Upper lobe of right lung (tissue), 1 donor: ENCODE measurements around the gene TANGO2. TPM values are rescaled to one million over a fixed set of nuclear protein-coding genes. Genes with fewer than 3 reads are reported as not detected.

Experiments
- ATAC-seq: fragments of 200-7000 bp; cut with Tn5 transposase; one replicate; pipeline ENCODE4 v1.9.1; 2020; ENCODE audit warnings: mild to moderate bottlenecking, moderate library complexity
- DNase-seq: peaks from one replicate; pipeline ENCODE4 v3.0.0-alpha.2; 2020
- H3K27ac ChIP-seq: fragments of 200-600 bp; one replicate; pipeline ENCODE4 v1.8.0; 2022
- H3K27me3 ChIP-seq: fragments of 200-600 bp; one replicate; pipeline ENCODE4 v1.8.0; 2022; ENCODE audit warnings: mild to moderate bottlenecking
- H3K36me3 ChIP-seq: fragments of 200-600 bp; one replicate; pipeline ENCODE4 v1.8.0; 2022
- H3K4me1 ChIP-seq: fragments of 200-600 bp; one replicate; pipeline ENCODE4 v1.8.0; 2022
- H3K4me3 ChIP-seq: fragments of 200-600 bp; one replicate; pipeline ENCODE4 v1.8.0; 2022; ENCODE audit warnings: mild to moderate bottlenecking
- H3K9me3 ChIP-seq: fragments of 200-600 bp; one replicate; pipeline ENCODE4 v1.8.0; 2022
- intact Hi-C: fragments of 100-400 bp; cut with DNase I; formaldehyde crosslinking; loops from one replicate; pipeline ENCODE4 v1.11.0; 2022
- total RNA-seq: library from RNA; stranded (reverse); fragmentation: NEBNext Ultra II Directional; extraction: Animal tissue kit (Norgen Biotek cat#: 25700); gene quantifications from one replicate; pipeline ENCODE4 v1.2.1, GENCODE V29; 2021
- TF ChIP-seq, protein P1 (sequence below): fragments of 200-600 bp; IDR thresholded peaks from one replicate; pipeline ENCODE4 v1.8.0; 2022; ENCODE audit warnings: antibody characterized with exemption
- donor health status: DM: no; HTN: yes; CAD: no; lungs with severe emphysema.

The TANGO2 gene
- total RNA-seq, 1 donor from 2014 or later = 37.8 TPM

DNA sequence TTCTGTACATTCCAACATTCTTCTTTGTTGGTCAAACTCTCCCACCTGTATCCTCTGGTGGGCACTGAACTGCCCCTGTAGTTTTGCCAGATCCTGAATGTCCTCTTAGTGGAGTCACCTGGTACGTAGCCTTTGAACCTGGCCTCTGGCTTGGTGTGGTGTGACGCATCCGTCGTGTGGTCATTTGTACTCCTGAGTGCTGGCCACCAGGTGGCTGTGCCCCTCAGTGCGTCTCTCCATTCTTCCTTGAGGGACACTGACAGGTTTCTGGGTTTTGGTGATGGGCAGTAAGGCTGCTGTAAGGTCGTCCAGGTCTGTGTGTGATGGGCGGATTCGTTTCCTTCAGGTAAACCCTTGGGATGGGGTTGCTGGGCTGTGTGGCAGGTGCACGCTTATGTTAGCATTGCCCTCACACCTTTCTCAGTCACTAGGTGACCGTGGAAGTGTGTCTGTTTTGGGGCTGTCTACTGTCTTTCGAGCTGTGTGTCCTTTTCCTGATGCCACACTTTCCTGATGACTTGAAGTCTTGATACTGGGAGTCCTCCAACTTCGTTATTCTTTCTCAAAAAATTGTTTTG lies 81.4 kb downstream of the TANGO2 start:
- Histone ChIP-seq H3K9me3 (no peaks in the 10 kb centered on the region), H3K4me1 (no peaks in the 10 kb centered on the region), H3K36me3 (peaks cover 86% of the 10 kb centered on the region), H3K27me3 (no peaks in the 10 kb centered on the region), H3K27ac (no peak overlapping the region), H3K4me3 (no peak overlapping the region)
- intact Hi-C loops = no loop called here
- ATAC-seq = no peak
- no peak for DNase-seq
- TF ChIP-seq, protein P1, sequence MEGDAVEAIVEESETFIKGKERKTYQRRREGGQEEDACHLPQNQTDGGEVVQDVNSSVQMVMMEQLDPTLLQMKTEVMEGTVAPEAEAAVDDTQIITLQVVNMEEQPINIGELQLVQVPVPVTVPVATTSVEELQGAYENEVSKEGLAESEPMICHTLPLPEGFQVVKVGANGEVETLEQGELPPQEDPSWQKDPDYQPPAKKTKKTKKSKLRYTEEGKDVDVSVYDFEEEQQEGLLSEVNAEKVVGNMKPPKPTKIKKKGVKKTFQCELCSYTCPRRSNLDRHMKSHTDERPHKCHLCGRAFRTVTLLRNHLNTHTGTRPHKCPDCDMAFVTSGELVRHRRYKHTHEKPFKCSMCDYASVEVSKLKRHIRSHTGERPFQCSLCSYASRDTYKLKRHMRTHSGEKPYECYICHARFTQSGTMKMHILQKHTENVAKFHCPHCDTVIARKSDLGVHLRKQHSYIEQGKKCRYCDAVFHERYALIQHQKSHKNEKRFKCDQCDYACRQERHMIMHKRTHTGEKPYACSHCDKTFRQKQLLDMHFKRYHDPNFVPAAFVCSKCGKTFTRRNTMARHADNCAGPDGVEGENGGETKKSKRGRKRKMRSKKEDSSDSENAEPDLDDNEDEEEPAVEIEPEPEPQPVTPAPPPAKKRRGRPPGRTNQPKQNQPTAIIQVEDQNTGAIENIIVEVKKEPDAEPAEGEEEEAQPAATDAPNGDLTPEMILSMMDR = no peak

DNA sequence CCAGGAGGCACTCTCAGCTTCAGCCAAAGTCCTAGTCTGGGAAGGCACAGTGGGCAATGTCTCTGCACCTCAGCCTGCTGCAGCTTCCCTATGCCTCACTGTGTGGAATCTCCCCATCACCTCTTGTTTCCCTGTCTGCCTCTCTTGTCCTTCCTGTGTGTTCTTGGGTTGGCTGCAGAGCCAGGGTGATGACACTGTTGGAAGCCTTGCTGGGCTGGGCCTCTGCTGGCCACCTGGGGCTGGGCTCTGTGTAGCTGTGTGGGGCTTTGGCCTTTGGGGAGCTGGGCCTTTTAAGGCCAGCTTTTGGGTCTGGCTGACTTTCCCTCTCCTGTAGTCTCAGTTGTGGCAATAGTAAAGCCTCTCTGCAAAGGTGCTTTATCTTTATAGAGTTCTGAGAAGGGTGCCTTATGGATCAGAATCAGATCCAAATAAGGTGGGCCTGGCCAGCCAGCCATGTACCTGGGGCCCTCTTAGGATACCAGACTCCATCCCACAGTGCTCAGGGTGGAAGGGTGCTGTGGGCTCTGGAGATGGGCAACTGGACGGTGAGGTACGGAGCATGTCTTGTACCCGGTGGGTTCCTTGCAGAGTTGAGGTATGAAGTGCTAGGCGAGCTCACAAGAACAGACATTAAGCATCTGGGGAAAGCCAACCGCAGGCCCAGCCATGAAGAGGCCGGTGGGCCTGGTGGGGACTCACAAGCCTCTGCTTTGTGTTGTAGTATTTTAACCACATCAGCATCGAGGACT lies 84.7 kb downstream of the TANGO2 start:
- Histone ChIP-seq H3K27ac (no peak overlapping the region), H3K27me3 (no peaks in the 10 kb centered on the region), H3K4me3 (no peak overlapping the region), H3K36me3 (peaks cover 87% of the 10 kb centered on the region), H3K9me3 (no peaks in the 10 kb centered on the region), H3K4me1 (no peaks in the 10 kb centered on the region)
- TF ChIP-seq, protein P1 = no peak
- DNase-seq (no peak), ATAC-seq (no peak)
- intact Hi-C loops = no loop called here

DNA sequence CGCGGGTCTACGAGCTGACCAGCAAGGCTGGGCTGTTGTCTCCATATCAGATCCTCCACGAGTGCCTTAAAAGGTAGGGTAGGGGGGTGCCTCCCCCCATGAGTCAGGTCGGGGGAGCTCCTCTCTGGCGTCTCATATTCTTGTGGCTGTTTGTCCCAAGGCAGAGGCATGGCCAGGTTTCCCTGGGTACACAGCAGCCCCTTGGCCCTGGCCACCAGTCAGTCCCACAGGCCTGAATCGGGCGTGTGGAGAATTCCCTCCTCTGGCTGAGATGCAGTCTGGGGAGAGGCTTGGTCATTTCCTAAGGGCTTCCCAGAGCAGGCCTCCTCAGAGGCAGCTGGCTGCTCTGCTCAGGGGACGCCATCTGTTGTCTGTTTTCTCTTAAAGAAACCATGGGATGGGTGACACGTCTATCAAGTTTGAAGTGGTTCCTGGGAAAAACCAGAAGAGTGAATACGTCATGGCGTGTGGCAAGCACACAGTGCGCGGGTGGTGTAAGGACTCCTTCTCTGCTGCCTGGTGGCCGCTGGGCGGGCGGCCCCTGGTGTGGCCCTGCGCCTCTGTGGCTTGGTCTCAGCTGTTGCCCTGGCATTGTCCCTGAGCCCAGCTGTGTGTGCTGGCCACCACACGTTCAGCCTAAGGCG lies 85.4 kb downstream of the TANGO2 start:
- intact Hi-C loops = no loop called here
- H3K9me3 ChIP-seq = no peaks in the 10 kb centered on the region
- TF ChIP-seq, protein P1 = no peak
- ATAC-seq = no peak
- no peak overlapping the region for H3K27ac ChIP-seq
- H3K36me3 ChIP-seq = peaks cover 88% of the 10 kb centered on the region
- DNase-seq = no peak
- H3K4me3 ChIP-seq = no peak overlapping the region
- no peaks in the 10 kb centered on the region for H3K27me3 ChIP-seq
- H3K4me1 ChIP-seq = no peaks in the 10 kb centered on the region

DNA sequence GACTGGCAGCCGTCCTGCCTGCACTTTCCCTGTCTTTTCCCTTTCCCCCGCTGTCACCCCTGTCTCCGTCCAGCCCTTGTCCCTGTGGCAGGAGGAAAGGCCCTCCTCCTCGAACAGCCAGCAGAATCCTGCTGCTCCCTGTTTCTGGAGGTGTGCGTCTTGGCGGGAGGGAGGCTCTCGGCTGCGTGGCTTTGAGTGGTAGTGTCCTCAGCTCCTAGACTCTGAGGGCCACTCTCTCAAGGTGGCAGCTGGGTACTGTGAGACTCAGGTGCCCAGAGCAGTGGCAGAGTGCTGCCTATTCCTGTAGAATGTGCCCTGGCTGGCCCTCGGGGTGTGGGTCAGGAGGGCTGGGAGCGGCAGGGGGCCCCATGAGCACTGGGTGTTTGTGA lies 85.9 kb downstream of the TANGO2 start:
- no peak for DNase-seq
- no peaks in the 10 kb centered on the region for H3K4me1 ChIP-seq
- no peak overlapping the region for H3K4me3 ChIP-seq
- TF ChIP-seq, protein P1 = no peak
- H3K36me3 ChIP-seq = peaks cover 85% of the 10 kb centered on the region
- intact Hi-C loops = no loop called here
- H3K9me3 ChIP-seq = no peaks in the 10 kb centered on the region
- no peak for ATAC-seq
- H3K27ac ChIP-seq = no peak overlapping the region
- no peaks in the 10 kb centered on the region for H3K27me3 ChIP-seq

DNA sequence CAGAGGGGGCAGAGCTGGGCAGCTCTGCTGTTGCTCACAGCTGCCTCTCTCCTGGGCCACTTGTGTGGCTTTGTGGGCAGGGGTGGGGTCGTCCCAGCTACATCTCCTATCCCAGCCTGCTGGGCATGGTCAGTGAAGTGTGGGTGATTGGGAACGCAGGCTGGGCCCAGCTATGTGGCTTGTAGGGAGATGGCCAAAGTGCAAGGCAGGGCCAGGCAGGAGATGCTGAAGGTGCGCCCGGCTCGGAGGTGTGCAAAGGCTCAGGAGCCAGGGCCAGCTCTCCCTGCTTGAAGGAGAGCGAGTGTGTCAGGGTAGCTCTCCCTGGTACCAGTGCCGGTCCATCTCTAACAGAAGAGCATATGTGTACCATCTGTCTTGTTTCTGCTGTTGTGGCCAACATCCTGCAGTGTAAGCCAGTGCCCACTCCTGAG lies 86.6 kb downstream of the TANGO2 start:
- H3K27ac ChIP-seq = no peak overlapping the region
- no peak for ATAC-seq
- no peak overlapping the region for H3K4me3 ChIP-seq
- H3K27me3 ChIP-seq = no peaks in the 10 kb centered on the region
- H3K36me3 ChIP-seq = peaks cover 84% of the 10 kb centered on the region
- TF ChIP-seq, protein P1 = no peak
- no peaks in the 10 kb centered on the region for H3K4me1 ChIP-seq
- DNase-seq = no peak
- no peaks in the 10 kb centered on the region for H3K9me3 ChIP-seq
- intact Hi-C loops = no loop called here
